ENCODE measurements around the gene FAM110A.

DNA sequence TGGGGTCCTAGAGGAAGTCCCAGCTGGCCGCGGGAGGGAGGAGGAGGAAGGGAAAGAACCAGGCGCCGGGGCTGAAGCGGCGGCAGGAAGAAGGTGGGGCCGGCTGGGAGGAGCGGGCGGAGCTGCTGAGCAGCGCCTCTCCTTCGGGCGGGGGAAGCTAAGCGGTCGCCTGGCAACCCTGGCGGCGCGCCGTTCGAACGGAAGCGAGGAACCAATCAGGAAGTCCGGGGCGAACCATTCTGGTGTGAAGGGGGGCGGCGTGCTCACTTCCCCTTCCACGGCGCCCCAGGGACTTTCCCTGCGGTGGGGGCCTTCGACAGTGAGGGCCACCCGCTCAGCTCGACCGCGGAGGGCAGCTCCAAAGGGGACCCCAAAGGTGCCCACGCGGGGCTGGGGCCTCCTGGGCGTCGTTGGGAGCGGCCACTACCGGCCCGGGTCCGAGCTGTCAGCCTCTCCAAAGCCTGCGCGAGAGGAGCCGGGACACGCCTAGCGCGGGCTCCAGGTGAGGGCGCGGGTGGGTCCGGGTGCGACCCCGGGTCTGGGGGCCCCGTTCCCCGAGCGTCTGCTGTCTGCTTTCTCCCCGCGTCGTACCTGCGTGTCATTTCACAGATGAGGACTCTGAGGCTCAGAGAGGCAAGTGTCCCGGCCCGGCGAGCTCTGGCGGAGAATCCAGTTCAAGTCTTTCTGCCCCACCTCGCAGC lies at the start of gene FAM110A:
- TF ChIP-seq YY1 (IDR thresholded peaks at IDR 0.05; ENCODE audit: low read depth) (no peak), CEBPB (IDR thresholded peaks at IDR 0.05) (no peak), TCF12 (IDR thresholded peaks at IDR 0.05; ENCODE audit: low read depth) (peak; percentile 21; the same call in 1 of the 2 replicates), EP300 (IDR thresholded peaks at IDR 0.05; ENCODE audit: borderline replicate concordance) (no peak)
- TF ChIP-seq, protein P1, sequence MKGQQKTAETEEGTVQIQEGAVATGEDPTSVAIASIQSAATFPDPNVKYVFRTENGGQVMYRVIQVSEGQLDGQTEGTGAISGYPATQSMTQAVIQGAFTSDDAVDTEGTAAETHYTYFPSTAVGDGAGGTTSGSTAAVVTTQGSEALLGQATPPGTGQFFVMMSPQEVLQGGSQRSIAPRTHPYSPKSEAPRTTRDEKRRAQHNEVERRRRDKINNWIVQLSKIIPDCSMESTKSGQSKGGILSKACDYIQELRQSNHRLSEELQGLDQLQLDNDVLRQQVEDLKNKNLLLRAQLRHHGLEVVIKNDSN (IDR thresholded peaks at IDR 0.05), result no peak
- TF ChIP-seq, protein P2, sequence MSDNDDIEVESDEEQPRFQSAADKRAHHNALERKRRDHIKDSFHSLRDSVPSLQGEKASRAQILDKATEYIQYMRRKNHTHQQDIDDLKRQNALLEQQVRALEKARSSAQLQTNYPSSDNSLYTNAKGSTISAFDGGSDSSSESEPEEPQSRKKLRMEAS (IDR thresholded peaks at IDR 0.05), result peak; percentile 65; the same call in 1 of the 2 replicates
